Progenitor cell of endocrine pancreas (in vitro differentiated cells): ENCODE measurements around the gene ZNF98. TPM values are rescaled to one million over a fixed set of nuclear protein-coding genes. Genes with fewer than 3 reads are reported as not detected.

Experiments
- DNase-seq: peaks from one replicate; pipeline ENCODE4 v3.0.0; 2021; ENCODE audit warnings: low spot score; ENCODE audit not compliant: unreplicated experiment
- H3K27ac Mint-ChIP-seq: 2 replicates; pipeline ENCODE4 v1.8.0; 2021; ENCODE audit warnings: mild to moderate bottlenecking, moderate library complexity, mixed read lengths
- H3K27me3 Mint-ChIP-seq: 2 replicates; pipeline ENCODE4 v1.8.0; 2021; ENCODE audit warnings: mixed read lengths
- H3K36me3 Mint-ChIP-seq: 2 replicates; pipeline ENCODE4 v1.8.0; 2022; ENCODE audit warnings: mixed read lengths; ENCODE audit not compliant: insufficient read depth
- H3K4me1 Mint-ChIP-seq: 2 replicates; pipeline ENCODE4 v1.8.0; 2021; ENCODE audit warnings: low read depth, mixed read lengths
- H3K4me3 Mint-ChIP-seq: 2 replicates; pipeline ENCODE4 v1.8.0; 2021; ENCODE audit warnings: low read depth, mild to moderate bottlenecking, moderate library complexity, mixed read lengths
- H3K9me3 Mint-ChIP-seq: 2 replicates; pipeline ENCODE4 v1.8.0; 2021; ENCODE audit warnings: low read depth, mixed read lengths
- CTCF ChIP-seq: fragments of 200-600 bp; sonication (generic); IDR thresholded peaks from one replicate; pipeline ENCODE4 v1.5.0; 2021; ENCODE audit warnings: antibody characterized with exemption, mild to moderate bottlenecking; ENCODE audit not compliant: unreplicated experiment
- long read RNA-seq: library from polyadenylated mRNA; unstranded; transcript quantifications from one replicate; pipeline ENCODE4 v2.0.0, GENCODE V29; 2020
- total RNA-seq: library from RNA; stranded (reverse); gene quantifications from 2 replicates; pipeline ENCODE4 v1.2.1, GENCODE V29; 2021

The ZNF98 gene
- total RNA-seq, result not detected in 2 replicates
- long read RNA-seq, result 0 reads

GRCh38 chr19:22422211-22422610, at the start of gene ZNF98:
Gene ZNF98, minus strand, starts transcription at chr19:22422346. Its CDS starts 122 bp downstream, at chr19:22422224.
- DNase-seq, result no peak
- no peaks in the 10 kb centered on the region for H3K27me3 Mint-ChIP-seq
- H3K4me1 Mint-ChIP-seq, result no peaks in the 10 kb centered on the region
- TF ChIP-seq CTCF, result no peak
- peaks cover 4% of the 10 kb centered on the region for H3K36me3 Mint-ChIP-seq
- H3K9me3 Mint-ChIP-seq, result peaks cover 32% of the 10 kb centered on the region
- no peak within 1 kb of the TSS for H3K27ac Mint-ChIP-seq
- H3K4me3 Mint-ChIP-seq, result no peak within 1 kb of the TSS

GRCh38 chr19:22446605-22447004, 24.5 kb upstream of the ZNF98 start:
- Mint-ChIP-seq H3K4me1 (no peaks in the 10 kb centered on the region), H3K27ac (no peak overlapping the region), H3K4me3 (no peak overlapping the region), H3K9me3 (peaks cover 36% of the 10 kb centered on the region), H3K36me3 (peaks cover 5% of the 10 kb centered on the region), H3K27me3 (no peaks in the 10 kb centered on the region)
- no peak for TF ChIP-seq CTCF
- DNase-seq, result no peak

GRCh38 chr19:22438011-22438410, 15.9 kb upstream of the ZNF98 start:
- no peak overlapping the region for H3K4me3 Mint-ChIP-seq
- TF ChIP-seq CTCF, result no peak
- H3K9me3 Mint-ChIP-seq, result peaks cover 14% of the 10 kb centered on the region

DNA sequence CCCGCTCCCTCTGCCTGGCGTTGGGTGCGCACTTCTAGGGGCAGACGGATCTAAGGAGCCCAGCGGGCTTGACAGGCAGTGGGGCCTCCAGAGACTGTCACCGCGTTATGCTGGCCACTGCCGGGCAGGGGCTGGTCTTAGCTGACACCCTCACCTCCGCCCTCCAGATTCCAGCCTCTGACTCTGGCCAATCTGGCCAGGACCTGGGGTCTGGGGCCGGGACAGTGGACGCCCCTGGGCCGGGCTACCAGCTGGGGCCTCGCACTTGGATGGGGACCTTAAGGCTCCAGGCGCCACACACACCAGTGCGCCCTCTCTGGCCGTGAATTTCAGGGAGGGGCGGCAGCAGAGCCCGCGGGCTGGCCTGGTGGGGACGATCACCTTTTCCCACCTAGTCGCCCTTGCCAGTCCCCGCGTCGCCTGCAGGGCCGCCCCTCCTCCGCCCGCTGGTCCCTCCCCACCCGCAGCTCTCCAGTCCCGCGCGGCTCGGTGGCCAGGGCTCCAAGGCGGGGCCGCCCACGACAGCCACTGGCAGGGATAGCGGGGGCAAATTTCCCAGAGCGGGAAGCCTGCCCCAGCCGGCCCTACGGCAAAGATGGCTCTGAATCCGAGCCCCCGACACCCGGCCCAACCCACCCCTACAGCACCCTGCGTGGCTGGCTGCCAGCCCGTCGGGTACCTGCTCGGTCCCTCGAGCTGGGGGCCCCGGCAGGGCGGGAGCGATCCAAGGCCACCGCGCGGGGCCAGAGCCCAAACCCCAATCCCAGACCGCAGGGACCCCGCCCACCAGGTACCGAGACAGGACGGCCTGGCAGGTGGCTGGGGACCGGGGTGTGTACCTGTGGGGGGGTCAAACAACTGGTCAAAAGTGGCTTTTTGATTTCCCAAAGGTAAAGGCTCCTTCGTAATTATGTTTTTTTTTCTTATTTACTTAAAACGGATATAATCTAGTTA, 6.1 kb upstream of the ZNF98 start:
- peaks cover 19% of the 10 kb centered on the region for H3K9me3 Mint-ChIP-seq
- H3K27me3 Mint-ChIP-seq, result no peaks in the 10 kb centered on the region
- H3K4me1 Mint-ChIP-seq, result no peaks in the 10 kb centered on the region
- TF ChIP-seq CTCF, result no peak
- no peak overlapping the region for H3K4me3 Mint-ChIP-seq
- DNase-seq, result no peak
- no peak overlapping the region for H3K27ac Mint-ChIP-seq
- peaks cover 5% of the 10 kb centered on the region for H3K36me3 Mint-ChIP-seq

More at GRCh38 chr19:22438011-22438410, 15.9 kb upstream of the ZNF98 start:
- no peaks in the 10 kb centered on the region for H3K27me3 Mint-ChIP-seq
- no peaks in the 10 kb centered on the region for H3K36me3 Mint-ChIP-seq
- no peak for DNase-seq
- H3K27ac Mint-ChIP-seq, result no peak overlapping the region
- no peaks in the 10 kb centered on the region for H3K4me1 Mint-ChIP-seq

DNA sequence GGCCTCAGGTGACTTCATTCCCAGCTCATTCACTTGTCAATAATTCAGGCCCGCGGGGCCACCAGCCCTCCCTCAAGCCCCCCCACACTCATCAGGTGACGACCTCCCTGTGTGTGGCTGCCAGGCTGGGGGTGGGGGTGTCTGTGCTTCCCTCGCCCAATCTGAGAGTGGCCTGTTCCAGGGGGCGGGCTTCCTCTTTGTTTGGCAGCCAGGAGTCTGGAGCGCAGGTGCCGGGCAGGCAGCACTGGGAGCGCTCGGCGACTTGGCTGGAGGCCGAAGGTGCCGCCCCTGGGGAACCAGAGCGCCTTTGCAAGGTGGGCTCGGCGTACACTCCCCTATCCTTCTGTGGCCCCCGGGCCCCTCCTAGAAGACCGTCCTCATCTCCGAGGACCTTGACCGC, 5.4 kb upstream of the ZNF98 start:
- Mint-ChIP-seq H3K27ac (no peak overlapping the region), H3K27me3 (no peaks in the 10 kb centered on the region), H3K9me3 (peaks cover 19% of the 10 kb centered on the region), H3K36me3 (peaks cover 5% of the 10 kb centered on the region), H3K4me3 (no peak overlapping the region), H3K4me1 (no peaks in the 10 kb centered on the region)
- TF ChIP-seq CTCF, result no peak
- no peak for DNase-seq
